Measurements from ENCODE around the gene PLK3. TPM values are rescaled to one million over a fixed set of nuclear protein-coding genes. Genes with fewer than 3 reads are reported as not detected.
"Not testable (repeated sequence)": the region's sequence is repeated elsewhere in the genome, so short reads cannot be mapped to it uniquely, and the experiment has no call there.

The PLK3 gene
- total RNA-seq, 6 experiments from 2014 or later: 37.1 to 44.6 (median 39.2) TPM

- H3K4me1 Mint-ChIP-seq (ENCODE audit: low read depth): 0 out of 2 replicates have a peak, but pooled peaks cover 6% of the 10 kb centered on the region
- no peak overlapping the region for H3K27ac Mint-ChIP-seq
- H3K36me3 Mint-ChIP-seq (ENCODE audit: low read depth): no peaks in the 10 kb centered on the region
- H3K9me3 Mint-ChIP-seq: peaks cover 5% of the 10 kb centered on the region; the same call in 1 of the 2 replicates
- TF ChIP-seq CTCF (IDR thresholded peaks at IDR 0.05): no peak
- DNase-seq: no peak
- H3K27me3 Mint-ChIP-seq (ENCODE audit: insufficient read depth): peaks cover 2% of the 10 kb centered on the region
- no peak overlapping the region for H3K4me3 Mint-ChIP-seq
Measured at GRCh38 chr1:44831516-44831915, 31.3 kb downstream of the PLK3 start.

- Mint-ChIP-seq H3K27ac (no peak overlapping the region), H3K4me1 (ENCODE audit: low read depth) (0 out of 2 replicates have a peak, but pooled peaks cover 6% of the 10 kb centered on the region)
Measured at GRCh38 chr1:44832056-44832705, 32.0 kb downstream of the PLK3 start.

GRCh38 chr1:44834328-44834727, 34.2 kb downstream of the PLK3 start:
- Mint-ChIP-seq H3K4me3 (no peak overlapping the region), H3K27me3 (ENCODE audit: insufficient read depth) (peaks cover 2% of the 10 kb centered on the region), H3K9me3 (no peaks in the 10 kb centered on the region), H3K4me1 (ENCODE audit: low read depth) (0 out of 2 replicates have a peak, but pooled peaks cover 6% of the 10 kb centered on the region), H3K27ac (no peak overlapping the region), H3K36me3 (ENCODE audit: low read depth) (no peaks in the 10 kb centered on the region)
- DNase-seq: no peak
- TF ChIP-seq CTCF (IDR thresholded peaks at IDR 0.05): no peak

More at GRCh38 chr1:44832056-44832705, 32.0 kb downstream of the PLK3 start:
- DNase-seq: no peak
- no peak overlapping the region for H3K4me3 Mint-ChIP-seq
- peaks cover 5% of the 10 kb centered on the region; the same call in 1 of the 2 replicates for H3K9me3 Mint-ChIP-seq
- peaks cover 2% of the 10 kb centered on the region for H3K27me3 Mint-ChIP-seq (ENCODE audit: insufficient read depth)
- no peaks in the 10 kb centered on the region for H3K36me3 Mint-ChIP-seq (ENCODE audit: low read depth)
- no peak for TF ChIP-seq CTCF (IDR thresholded peaks at IDR 0.05)

- H3K27ac Mint-ChIP-seq: no peak overlapping the region
- no peaks in the 10 kb centered on the region for H3K36me3 Mint-ChIP-seq (ENCODE audit: low read depth)
- DNase-seq: peak; percentile 73
- H3K4me1 Mint-ChIP-seq (ENCODE audit: low read depth): 0 out of 2 replicates have a peak, but pooled peaks cover 6% of the 10 kb centered on the region
- peaks cover 2% of the 10 kb centered on the region for H3K27me3 Mint-ChIP-seq (ENCODE audit: insufficient read depth)
- peak overlapping the region; percentile 23; the same call in 1 of the 2 replicates for H3K4me3 Mint-ChIP-seq
- TF ChIP-seq CTCF (IDR thresholded peaks at IDR 0.05): peak; percentile 95
- no peaks in the 10 kb centered on the region for H3K9me3 Mint-ChIP-seq
Measured at GRCh38 chr1:44835738-44836675, 35.8 kb downstream of the PLK3 start.

- H3K4me3 Mint-ChIP-seq; H3K9me3 Mint-ChIP-seq; H3K27me3 Mint-ChIP-seq (ENCODE audit: insufficient read depth); DNase-seq; H3K4me1 Mint-ChIP-seq (ENCODE audit: low read depth); H3K27ac Mint-ChIP-seq; H3K36me3 Mint-ChIP-seq (ENCODE audit: low read depth): not testable (repeated sequence)
Measured at GRCh38 chr1:44838294-44838693, 38.1 kb downstream of the PLK3 start.

Measured in HFFc6 (cell line).